NK-92 (cell line): ENCODE results near the gene RASA4B.
"Not testable (repeated sequence)": the region's sequence is repeated elsewhere in the genome, so short reads cannot be mapped to it uniquely, and the experiment has no call there.

ENCODE experiments used
- DNase-seq: peaks from one replicate; lab custom pipeline; 2025; ENCODE audit not compliant: unreplicated experiment; lab: John Stamatoyannopoulos, UW

The RASA4B gene

GRCh38 chr7:102517550-102518147 lies at the start of gene RASA4B:
TSS of gene RASA4B (minus strand) at chr7:102517777. CDS start at chr7:102517710, 67 bp downstream.
- not testable (repeated sequence) for DNase-seq

- not testable (repeated sequence) for DNase-seq
Measured at GRCh38 chr7:102550808-102551422, 33.3 kb upstream of the RASA4B start, which contains the start of gene SPDYE2. TSS of gene SPDYE2 (plus strand) at chr7:102551226. CDS start at chr7:102553256, 2,030 bp downstream.

- DNase-seq = not testable (repeated sequence)
Measured at GRCh38 chr7:102546353-102546752, 28.8 kb upstream of the RASA4B start.

GRCh38 chr7:102545288-102545687 lies 27.7 kb upstream of the RASA4B start:
- not testable (repeated sequence) for DNase-seq

- DNase-seq = not testable (repeated sequence)
Measured at GRCh38 chr7:102544372-102544771, 26.8 kb upstream of the RASA4B start.

GRCh38 chr7:102543596-102543995 lies 26.0 kb upstream of the RASA4B start, which contains the start of gene UPK3BL2:
TSS of gene UPK3BL2 (minus strand) at chr7:102543696. CDS start at chr7:102543636, 60 bp downstream.
- not testable (repeated sequence) for DNase-seq

- DNase-seq = not testable (repeated sequence)
Measured at GRCh38 chr7:102542771-102543170, 25.2 kb upstream of the RASA4B start.

- DNase-seq = not testable (repeated sequence)
Measured at GRCh38 chr7:102542083-102542482, 24.5 kb upstream of the RASA4B start.

- DNase-seq = not testable (repeated sequence)
Measured at GRCh38 chr7:102540604-102541003, 23.0 kb upstream of the RASA4B start.

GRCh38 chr7:102535062-102535615 lies 17.6 kb upstream of the RASA4B start:
- not testable (repeated sequence) for DNase-seq

GRCh38 chr7:102532127-102532526 lies 14.6 kb upstream of the RASA4B start:
- DNase-seq = not testable (repeated sequence)

GRCh38 chr7:102531583-102531982 lies 14.0 kb upstream of the RASA4B start:
- not testable (repeated sequence) for DNase-seq

- not testable (repeated sequence) for DNase-seq
Measured at GRCh38 chr7:102527822-102528793, 10.5 kb upstream of the RASA4B start.

- DNase-seq = not testable (repeated sequence)
Measured at GRCh38 chr7:102527182-102527581, 9.6 kb upstream of the RASA4B start.

GRCh38 chr7:102524803-102525202 lies 7.2 kb upstream of the RASA4B start:
- not testable (repeated sequence) for DNase-seq

GRCh38 chr7:102520797-102521196 lies 3.2 kb upstream of the RASA4B start:
- not testable (repeated sequence) for DNase-seq

GRCh38 chr7:102516951-102517350 lies 626 bp downstream of the RASA4B start:
- not testable (repeated sequence) for DNase-seq

GRCh38 chr7:102515889-102516288 lies 1.7 kb downstream of the RASA4B start:
- not testable (repeated sequence) for DNase-seq

- DNase-seq = not testable (repeated sequence)
Measured at GRCh38 chr7:102514881-102515721, 2.5 kb downstream of the RASA4B start.
